Activated CD8-positive, alpha-beta memory T cell treated with anti-CD3 and anti-CD28 coated beads for 4 hours (primary cell): ENCODE measurements around the gene JAKMIP1.
"Not testable (repeated sequence)": the region's sequence is repeated elsewhere in the genome, so short reads cannot be mapped to it uniquely, and the experiment has no call there.

Experiments used
- DNase-seq, 2 donors: peaks; one replicate each; pipeline ENCODE4 v3.0.0-alpha.2; 2020; ENCODE audit warnings: low read depth in 2 of 2

JAKMIP1 gene

DNA sequence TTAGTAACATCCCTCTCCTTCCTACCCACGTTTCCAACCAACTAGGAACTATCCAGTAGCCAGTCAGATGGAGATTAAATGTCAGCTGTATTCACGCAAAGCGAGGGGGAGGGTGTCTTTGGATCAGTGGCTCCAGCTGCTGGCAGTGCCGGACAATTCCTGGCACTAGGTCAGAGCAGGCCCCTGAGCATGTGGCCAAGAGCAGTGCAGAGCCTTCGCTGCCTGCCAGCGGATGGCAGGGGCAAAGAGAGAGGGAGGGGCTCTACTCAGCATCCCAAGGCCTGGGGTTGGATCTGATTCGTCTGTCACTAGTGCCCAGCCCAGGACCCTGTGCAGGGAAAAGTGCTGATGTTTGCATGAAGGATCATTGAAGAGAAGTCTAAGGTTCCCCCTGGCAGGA, 28.7 kb upstream of the JAKMIP1 start:
- no peak for DNase-seq

DNA sequence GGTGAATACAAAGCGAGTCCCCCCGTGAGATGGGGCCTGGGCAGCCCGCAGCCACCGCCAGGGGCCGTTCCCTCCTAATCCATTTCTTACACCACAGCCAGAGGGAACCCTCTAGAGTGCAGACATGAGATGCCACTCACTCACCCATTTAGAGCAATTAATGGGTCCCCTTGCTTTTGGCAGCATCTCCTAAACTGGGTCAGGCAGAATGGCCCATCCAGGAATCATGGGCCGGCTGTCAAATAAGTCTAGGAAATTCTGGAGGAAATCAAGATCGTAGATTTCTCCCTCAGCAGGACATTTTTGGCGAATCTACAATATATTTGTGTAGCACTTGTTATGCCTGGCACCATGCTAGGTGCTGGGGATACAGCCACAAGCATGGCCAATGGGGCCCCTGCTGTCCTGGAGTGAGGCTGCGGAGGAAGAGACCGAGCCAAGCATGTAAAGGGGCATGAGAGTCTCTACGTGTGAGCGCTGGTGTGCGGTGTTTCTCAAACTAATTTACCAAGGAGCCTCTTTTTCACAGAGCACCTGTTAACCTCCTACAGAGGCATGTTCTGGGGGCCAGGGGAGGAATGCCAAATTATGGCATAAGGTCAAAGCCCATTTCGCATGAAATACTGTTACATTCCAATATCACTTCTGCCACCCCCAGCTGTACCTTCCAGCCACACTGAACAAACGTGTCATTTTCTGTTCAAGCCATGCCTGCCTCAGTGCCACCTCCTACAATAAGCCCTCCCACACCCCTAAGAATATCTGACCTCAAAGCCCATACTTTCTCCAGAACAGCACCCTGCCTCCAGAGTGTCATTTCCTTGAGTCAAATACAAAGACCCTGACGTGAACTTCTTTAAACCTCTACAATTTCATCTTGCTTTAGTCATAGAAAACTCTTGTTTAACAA, 28.1 kb upstream of the JAKMIP1 start:
- DNase-seq: no peak

DNA sequence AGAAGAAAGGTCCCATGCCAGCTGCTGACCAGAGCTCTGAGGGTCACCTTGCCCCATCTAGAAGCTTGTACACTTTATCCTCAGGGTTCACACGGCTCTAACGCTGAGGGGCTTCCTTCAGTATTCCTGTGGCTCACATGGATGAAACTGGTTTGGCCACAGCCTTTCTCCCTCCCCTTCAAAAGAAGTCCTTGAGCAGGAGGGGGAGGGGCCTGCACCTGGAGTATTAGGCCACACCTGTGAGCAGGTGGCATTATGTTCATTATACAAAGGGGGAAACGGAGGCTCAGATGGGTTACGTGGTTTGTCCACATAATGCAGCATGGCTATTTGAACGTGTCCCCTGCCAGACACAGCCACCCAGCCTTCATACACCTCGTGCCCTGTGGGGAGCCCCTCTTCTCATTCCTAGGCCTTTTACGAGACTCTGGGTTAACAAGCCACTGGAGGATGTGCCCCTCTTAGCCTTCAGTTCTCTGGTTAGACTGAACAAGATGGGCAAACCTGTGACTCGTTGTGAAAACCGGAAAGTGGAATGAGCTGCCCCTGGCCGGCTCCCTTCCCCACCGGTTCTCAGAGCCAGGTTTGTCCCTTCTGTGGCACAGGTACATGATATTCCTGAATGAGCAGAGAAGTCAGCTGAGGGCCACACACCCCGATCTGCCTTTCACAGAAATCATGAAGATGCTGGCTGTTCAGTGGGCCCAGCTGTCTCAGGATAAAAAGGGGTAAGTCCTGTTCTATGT, 27.2 kb upstream of the JAKMIP1 start:
- DNase-seq: no peak

DNA sequence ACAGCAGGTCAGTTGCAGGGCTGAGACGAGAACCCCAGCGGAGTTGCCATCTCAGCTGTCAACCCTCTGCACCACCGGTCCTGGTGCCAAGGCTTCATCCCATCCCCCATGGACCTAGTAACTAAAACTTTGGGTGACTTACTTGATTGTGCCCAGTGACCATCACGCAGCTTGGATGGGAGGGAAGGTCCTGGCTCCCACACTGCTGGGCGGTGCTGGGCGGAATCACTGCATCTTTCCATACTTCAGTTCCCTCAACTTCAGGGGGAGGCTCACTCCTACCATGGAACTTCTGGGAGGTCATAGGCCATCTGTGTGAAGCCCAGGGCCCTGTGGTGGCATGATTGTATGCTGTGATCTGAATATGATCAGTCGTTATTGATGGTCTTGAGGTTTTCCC, 26.2 kb upstream of the JAKMIP1 start:
- no peak for DNase-seq

DNA sequence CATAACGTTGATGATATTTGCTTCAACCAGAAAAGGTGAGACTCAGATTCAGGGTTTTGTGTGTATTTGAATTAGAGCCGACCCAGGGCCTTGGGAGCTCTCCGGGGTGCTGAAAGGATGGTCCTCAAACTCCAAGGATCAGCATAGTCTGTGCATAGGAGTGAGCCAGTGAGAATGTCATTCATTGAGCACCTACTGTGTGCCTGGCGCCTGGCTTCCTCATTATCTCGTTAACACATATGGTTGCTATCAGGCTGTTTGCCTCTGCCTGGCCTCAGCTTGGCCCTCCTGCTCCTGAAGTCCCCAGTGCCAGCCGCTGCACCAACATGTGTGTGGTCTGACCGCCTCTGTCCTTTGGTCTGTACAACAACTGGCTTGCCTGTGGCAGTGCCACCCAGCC, 25.1 kb upstream of the JAKMIP1 start:
- no peak for DNase-seq

DNA sequence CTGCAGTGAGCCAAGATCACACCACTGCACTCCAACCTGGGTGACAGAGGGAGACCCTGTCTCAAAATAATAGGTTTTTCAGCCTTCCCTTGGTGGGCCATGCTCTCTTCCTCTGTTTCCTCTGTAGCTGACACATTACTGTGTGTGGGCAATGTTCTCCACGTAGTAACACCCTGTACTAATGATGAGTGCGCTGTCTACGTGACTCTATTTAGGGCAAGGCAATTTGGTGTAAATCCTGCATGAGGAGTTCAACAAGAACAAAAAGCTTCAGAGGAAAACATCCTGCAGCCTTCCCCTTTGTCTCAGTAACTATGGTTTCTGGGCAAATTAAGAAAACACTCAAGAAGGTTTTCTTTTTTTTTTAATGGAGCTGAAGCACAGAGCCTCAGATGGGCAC, 24.4 kb upstream of the JAKMIP1 start:
- no peak for DNase-seq

GRCh38 chr4:6222761-6223292, 22.5 kb upstream of the JAKMIP1 start:
- no peak for DNase-seq

- no peak for DNase-seq
These were observed 21.8 kb upstream of the JAKMIP1 start for GRCh38 chr4:6221851-6222760.

GRCh38 chr4:6221301-6221850, 21.0 kb upstream of the JAKMIP1 start:
- no peak for DNase-seq

- no peak for DNase-seq
These were observed 17.5 kb upstream of the JAKMIP1 start for GRCh38 chr4:6217716-6218381.

DNA sequence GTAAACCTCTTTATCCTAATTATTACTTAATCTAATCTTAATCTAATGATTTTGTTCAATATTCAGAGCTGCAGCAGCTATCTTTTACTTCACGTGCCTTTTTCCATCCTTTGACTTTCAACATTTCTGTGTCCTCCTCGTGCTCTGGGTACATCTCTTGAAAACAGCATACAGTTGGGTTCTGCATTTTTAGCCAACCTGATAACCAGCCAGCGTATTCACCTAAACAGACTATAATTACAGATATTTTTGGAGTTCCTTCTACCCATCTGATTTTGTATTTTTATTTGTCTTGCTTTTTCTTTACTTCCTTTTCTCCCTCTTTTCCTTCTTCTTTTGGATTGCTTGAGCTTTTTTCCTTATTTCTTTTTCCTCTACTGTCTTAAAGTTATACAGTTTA, 16.2 kb upstream of the JAKMIP1 start:
- DNase-seq: no peak

DNA sequence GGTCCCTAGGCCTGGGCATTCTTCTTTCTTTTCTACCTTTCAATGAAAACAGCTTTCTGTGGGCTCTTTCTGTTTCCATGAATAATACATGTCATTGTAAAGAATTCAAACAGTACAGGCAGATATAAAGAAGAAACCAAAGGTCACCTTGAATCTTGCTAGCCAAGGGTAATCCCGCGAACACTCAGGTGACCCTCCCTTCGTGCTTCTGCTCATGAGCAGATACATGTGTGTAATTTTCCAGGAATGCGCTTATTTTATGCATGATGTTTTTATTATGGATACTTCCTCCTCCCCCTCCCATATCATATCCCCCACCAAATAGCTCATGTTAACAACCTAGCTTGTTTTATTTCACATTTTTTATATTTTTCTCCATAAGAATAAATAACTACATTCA, 9.6 kb upstream of the JAKMIP1 start:
- DNase-seq: no peak

DNA sequence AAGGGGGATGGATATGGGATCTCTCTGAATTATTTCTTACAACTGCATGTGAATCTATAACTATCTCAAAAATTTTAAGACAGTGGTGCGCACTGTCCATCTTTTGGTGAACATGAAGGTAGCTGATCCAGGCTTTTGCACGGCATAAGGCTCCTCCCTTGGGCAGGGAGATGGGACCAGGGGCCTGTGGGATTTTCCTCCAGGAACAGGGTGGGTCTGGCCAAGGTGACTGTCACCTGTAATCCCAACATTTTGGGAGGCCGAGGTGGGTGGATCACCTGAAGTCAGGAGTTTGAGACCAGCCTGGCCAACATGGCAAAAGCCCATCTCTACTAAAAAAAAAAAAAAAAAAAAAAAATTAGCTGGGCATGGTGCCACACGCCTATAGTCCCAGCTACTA, 8.9 kb upstream of the JAKMIP1 start:
- DNase-seq: not testable (repeated sequence)

- no peak for DNase-seq
These were observed 8.1 kb upstream of the JAKMIP1 start for GRCh38 chr4:6208416-6208815.

- DNase-seq: no peak
These were observed 7.3 kb upstream of the JAKMIP1 start for GRCh38 chr4:6207602-6208001.

- DNase-seq: no peak
These were observed 6.5 kb upstream of the JAKMIP1 start for GRCh38 chr4:6206771-6207290.

- no peak for DNase-seq
These were observed 5.6 kb upstream of the JAKMIP1 start for GRCh38 chr4:6205973-6206372.

DNA sequence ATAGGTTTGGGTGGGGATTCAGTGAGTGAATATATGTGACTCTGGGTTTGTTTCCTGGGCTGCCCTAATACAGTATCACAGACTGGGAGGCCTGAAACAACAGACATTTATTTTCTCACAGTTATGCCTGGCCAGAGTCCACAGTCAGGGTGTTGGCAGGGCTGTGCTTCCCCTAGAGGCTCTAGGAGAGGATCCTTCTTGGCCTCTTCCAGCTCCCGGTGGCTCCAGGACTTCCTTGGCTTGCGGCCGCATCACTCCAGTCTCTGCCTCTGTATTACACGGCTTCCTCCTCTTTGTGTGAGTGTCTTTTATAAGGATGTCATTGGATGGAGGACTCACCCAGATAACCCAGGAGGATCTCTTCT, 5.2 kb upstream of the JAKMIP1 start:
- no peak for DNase-seq

- no peak for DNase-seq
These were observed 4.7 kb upstream of the JAKMIP1 start for GRCh38 chr4:6204871-6205566.

DNA sequence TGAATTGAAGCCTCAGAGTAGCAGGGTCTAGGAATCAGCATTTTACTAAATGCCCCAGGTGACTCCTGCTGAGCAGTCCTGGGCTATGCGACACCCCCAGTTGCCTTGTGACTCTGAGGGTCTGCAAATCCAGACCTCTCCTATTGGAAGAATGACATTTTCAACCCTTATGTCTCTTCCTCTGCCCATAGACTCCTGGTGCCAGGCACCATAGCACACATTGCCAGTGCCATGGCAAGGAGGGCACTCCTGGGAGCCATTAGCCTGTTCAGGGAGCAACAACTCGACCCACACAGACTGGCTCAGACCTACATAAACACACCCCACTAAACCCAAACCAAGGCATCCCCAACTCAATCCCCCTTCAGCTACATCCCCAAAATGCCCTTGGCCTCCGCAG, 3.7 kb upstream of the JAKMIP1 start:
- DNase-seq: no peak
